ENCODE data around the gene SOX12. TPM values are rescaled to one million over a fixed set of nuclear protein-coding genes. Genes with fewer than 3 reads are reported as not detected.
"Not testable (repeated sequence)": the region's sequence is repeated elsewhere in the genome, so short reads cannot be mapped to it uniquely, and the experiment has no call there.

SOX12 gene
- total RNA-seq, 2 experiments from 2014 or later, result 2.9 to 3.2 TPM

DNA sequence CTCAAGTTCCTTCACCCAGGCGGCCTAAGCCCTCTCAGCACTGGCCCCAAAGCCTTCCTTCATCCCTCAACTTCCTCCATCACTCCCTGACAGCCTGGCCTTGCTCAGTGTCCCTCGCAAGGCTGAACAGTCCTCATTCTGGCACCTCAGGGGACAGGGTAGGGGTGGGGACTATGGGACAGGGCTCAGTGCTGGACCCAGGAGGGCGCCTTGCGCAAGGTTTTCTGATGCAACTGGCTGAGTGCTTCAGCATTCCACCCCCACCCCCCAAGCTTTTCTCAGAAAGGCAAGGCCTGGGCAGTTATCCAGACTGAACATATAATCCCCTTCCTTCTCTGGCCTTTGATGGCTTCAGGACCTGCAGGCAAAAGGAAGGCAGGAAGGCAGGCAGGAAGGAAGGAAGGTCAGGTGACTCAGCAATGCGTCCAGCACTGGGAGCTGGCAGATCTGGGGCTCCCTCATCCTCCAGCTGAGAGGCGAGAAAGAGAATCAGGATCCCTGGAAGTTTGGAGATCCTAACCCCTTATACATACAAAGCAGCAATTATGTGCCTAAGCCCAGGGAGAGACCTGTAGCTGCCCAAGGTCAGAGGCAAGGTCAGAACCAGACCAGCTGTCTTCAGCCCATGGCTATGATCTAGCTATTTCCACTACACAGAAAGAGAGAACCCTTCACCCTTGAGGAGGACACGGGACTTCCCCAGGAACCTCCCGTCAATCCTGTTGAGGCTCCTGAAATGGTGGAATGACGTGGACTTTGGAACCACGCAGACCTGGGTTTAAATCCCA lies 46.6 kb downstream of the SOX12 start:
- ChIA-PET POLR2A (interaction anchor here (1.0 to 3.1 kb wide), 4 partner anchors 9 to 37 kb away, joined by 3 to 24 read pairs (median 4); partner anchors contain the start of gene TRIB3), CTCF (interaction anchor here (1.1 to 1.9 kb wide), 2 partner anchors 9 to 60 kb away, joined by 3 to 5 read pairs; partner anchors contain the start of gene TRIB3)
- peak overlapping the region; percentile 19 for H3K27ac Mint-ChIP-seq
- H3K4me1 Mint-ChIP-seq, result peaks cover 44% of the 10 kb centered on the region
- peaks cover 3% of the 10 kb centered on the region for H3K27me3 Mint-ChIP-seq
- no peak overlapping the region for H3K4me3 Mint-ChIP-seq
- no peak for DNase-seq
- no peaks in the 10 kb centered on the region for H3K9me3 Mint-ChIP-seq
- H3K36me3 Mint-ChIP-seq (ENCODE audit: low read depth), result no peaks in the 10 kb centered on the region

DNA sequence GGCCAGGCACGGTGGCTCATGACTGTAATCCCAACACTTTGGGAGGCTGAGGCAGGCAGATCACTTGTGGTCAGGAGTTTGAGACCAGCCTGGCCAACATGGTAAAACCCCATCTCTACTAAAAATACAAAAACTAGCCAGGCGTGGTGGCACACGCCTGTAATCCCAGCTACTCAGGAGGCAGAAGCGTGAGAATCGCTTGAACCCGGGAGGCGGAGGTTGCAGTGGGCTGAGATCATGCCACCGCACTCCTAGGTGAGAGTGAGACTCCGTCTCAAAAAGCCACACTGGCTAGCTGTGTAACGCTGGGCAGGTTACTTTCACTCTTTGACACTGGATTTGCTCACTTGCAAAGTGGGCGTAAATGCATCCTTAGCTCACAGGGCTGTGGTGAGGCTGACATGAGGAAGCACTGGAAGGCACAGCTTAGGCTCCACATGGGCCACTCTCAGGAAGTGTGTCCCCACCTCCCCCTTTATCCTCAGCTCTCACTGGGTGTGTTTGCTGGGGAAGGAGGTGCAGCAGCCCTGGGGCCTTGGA lies 47.3 kb downstream of the SOX12 start:
- POLR2A ChIA-PET, result interaction anchor here (0.8 to 3.1 kb wide), 5 partner anchors 8 to 66 kb away, joined by 3 to 24 read pairs (median 4); partner anchors contain the start of gene TRIB3
- H3K27me3 Mint-ChIP-seq; H3K27ac Mint-ChIP-seq; H3K9me3 Mint-ChIP-seq; H3K4me3 Mint-ChIP-seq; H3K36me3 Mint-ChIP-seq (ENCODE audit: low read depth); DNase-seq: not testable (repeated sequence)
- peaks cover 39% of the 10 kb centered on the region for H3K4me1 Mint-ChIP-seq
- CTCF ChIA-PET, result interaction anchor here (1.1 to 1.9 kb wide), 2 partner anchors 8 to 59 kb away, joined by 3 to 5 read pairs; partner anchors contain the start of gene TRIB3

DNA sequence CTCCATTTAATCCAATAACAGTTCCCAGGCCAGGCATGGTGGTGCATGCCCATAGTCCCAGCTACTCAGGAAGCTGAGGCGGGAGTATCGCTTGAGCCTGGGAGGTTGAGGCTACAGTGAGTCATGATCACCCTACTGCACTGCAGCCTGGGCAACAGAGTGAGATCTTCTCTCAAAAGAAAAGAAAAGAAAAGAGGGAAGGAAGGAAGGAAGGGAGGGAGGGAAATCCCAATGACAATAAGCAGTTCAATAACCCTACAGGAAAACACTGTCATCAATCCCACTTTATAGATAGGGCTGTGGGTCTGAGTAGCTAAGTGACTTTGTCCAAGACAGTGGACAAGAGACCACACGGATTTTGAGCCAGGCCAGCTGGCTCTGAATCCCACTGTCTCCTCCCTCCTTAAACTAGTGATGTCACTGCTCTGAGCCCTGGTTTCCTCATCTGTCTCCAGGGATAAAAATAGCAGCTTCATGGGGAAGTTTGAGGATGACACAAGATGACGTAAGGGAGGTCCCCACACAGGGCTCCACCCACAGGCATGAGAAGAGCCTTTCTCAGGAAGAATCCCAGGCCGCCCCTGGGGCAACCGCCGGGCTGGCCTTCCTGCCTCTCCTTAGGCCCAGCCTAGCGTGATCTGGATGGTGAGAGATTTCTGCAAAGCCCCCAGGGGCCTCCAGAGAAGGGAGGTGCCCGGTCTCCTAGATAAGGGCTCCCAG lies 48.0 kb downstream of the SOX12 start:
- H3K27me3 Mint-ChIP-seq, result peaks cover 2% of the 10 kb centered on the region
- DNase-seq, result no peak
- ChIA-PET CTCF (interaction anchor here (1.1 kb wide), 1 partner anchor 58 kb away, joined by 3 read pairs; no protein-coding TSS in a partner anchor), POLR2A (interaction anchor here (0.8 to 3.1 kb wide), 3 partner anchors 8 to 65 kb away, joined by 3 to 24 read pairs (median 3); partner anchors contain the start of gene TRIB3)
- H3K36me3 Mint-ChIP-seq (ENCODE audit: low read depth), result no peaks in the 10 kb centered on the region
- H3K4me1 Mint-ChIP-seq, result peaks cover 37% of the 10 kb centered on the region
- no peak overlapping the region for H3K27ac Mint-ChIP-seq
- no peak overlapping the region for H3K4me3 Mint-ChIP-seq
- H3K9me3 Mint-ChIP-seq, result no peaks in the 10 kb centered on the region

DNA sequence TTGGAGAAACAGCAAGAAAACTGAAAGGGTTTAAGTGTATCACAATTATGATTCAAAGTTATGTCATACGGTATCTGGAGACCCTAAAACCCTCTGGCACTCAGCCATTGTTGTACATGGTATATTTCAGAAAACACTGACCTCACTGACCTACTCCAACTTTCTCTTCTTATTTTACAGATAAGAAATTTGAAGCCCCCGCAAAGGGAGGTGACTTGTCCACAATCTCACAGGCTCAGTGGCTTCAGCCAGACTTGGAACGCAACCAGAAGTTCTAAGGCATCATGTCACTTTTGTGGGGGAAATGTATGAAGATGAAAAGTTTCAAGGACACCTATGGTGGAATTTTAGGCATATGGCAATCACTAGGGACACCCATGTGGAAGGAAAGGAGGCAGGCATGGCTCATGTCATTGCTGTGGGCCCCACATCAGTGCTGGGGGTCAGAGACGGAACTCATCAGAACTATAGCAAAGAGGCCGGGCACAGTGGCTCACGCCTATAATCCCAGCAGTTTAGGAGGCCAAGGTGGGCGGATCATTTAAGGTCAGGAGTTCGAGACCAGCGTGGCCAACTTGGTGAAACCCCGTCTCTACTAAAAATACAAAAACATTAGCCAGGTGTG lies 50.0 kb downstream of the SOX12 start:
- ChIA-PET CTCF (no interaction called here), POLR2A (no interaction called here)
- H3K36me3 Mint-ChIP-seq (ENCODE audit: low read depth), result no peaks in the 10 kb centered on the region

DNA sequence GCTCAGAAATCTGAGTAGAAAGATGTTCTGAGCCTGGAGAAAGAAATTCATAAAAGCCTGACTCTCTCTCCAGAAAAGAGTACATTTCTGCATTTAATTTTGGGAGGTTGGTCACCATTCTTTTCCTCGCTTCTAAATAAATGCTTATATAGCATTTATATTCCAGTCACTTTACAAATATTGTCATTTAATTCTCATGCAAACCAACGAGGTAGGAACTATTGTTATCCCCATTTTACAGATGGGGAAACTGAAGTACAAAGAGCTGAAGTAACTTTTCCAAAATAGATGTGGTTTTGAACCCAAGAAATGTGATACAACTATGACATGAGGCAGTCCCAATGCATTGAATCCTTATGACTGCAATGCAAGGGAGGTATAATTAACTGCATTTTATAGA lies 50.7 kb downstream of the SOX12 start:
- Mint-ChIP-seq H3K27ac (no peak overlapping the region), H3K27me3 (no peaks in the 10 kb centered on the region), H3K36me3 (ENCODE audit: low read depth) (no peaks in the 10 kb centered on the region)

More for the DNA sequence above, 50.0 kb downstream of the SOX12 start:
- no peak overlapping the region for H3K4me3 Mint-ChIP-seq
- H3K9me3 Mint-ChIP-seq, result no peaks in the 10 kb centered on the region
- DNase-seq, result no peak
- H3K4me1 Mint-ChIP-seq, result peaks cover 32% of the 10 kb centered on the region
- H3K27me3 Mint-ChIP-seq, result no peaks in the 10 kb centered on the region
- H3K27ac Mint-ChIP-seq, result no peak overlapping the region

DNA sequence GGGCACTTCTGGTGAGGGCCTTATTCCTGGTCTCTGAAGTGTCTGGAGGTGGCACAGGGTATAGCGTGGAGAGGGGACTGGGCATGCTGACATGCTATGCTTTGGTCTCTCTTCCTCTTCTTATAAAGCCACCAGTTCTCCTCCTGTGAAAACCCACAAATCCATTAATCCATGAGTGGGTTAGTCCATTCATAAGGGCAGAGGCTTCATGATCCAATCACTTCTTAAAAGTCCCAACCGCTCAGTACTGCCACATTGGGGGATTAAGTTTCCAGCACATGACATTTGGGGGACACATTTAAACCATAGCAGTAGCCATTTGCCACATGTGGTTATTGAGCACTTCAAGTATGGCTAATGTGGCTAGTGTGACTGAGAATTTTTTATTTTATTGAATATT lies 51.4 kb downstream of the SOX12 start:
- ChIA-PET POLR2A (no interaction called here), CTCF (no interaction called here)
- peaks cover 22% of the 10 kb centered on the region for H3K4me1 Mint-ChIP-seq
- no peak for DNase-seq
- no peaks in the 10 kb centered on the region for H3K27me3 Mint-ChIP-seq
- H3K4me3 Mint-ChIP-seq, result no peak overlapping the region
- H3K9me3 Mint-ChIP-seq, result no peaks in the 10 kb centered on the region
- H3K27ac Mint-ChIP-seq, result no peak overlapping the region
- H3K36me3 Mint-ChIP-seq (ENCODE audit: low read depth), result no peaks in the 10 kb centered on the region

More for the DNA sequence above, 50.7 kb downstream of the SOX12 start:
- Mint-ChIP-seq H3K4me1 (peaks cover 29% of the 10 kb centered on the region), H3K4me3 (no peak overlapping the region), H3K9me3 (no peaks in the 10 kb centered on the region)
- no peak for DNase-seq
- CTCF ChIA-PET, result no interaction called here
- POLR2A ChIA-PET, result no interaction called here

DNA sequence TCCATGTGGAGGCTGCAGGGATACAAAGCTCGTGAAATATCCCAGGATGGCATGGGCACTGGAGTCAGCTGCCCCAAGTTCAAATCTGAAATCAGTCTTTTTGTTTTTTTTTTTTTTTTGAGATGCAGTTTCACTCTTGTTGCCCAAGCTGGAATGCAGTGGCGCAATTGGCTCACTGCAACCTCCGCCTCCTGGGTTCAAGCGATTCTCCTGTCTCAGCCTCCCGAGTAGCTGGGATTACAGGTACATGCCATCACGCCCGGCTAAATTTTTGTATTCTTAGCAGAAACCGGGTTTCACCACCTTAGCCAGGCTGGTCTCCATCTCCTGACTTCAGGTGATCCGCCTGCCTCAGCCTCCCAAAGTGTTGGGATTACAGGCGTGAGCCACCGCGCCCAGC lies 52.2 kb downstream of the SOX12 start:
- peaks cover 20% of the 10 kb centered on the region for H3K4me1 Mint-ChIP-seq
- not testable (repeated sequence) for H3K9me3 Mint-ChIP-seq; H3K27ac Mint-ChIP-seq; DNase-seq; H3K4me3 Mint-ChIP-seq; H3K36me3 Mint-ChIP-seq (ENCODE audit: low read depth); H3K27me3 Mint-ChIP-seq
- CTCF ChIA-PET, result interaction anchor here (1.0 kb wide), 1 partner anchor 11 kb away, joined by 3 read pairs; no protein-coding TSS in a partner anchor
- POLR2A ChIA-PET, result interaction anchor here (1.6 kb wide), 1 partner anchor 30 kb away, joined by 4 read pairs; no protein-coding TSS in a partner anchor

DNA sequence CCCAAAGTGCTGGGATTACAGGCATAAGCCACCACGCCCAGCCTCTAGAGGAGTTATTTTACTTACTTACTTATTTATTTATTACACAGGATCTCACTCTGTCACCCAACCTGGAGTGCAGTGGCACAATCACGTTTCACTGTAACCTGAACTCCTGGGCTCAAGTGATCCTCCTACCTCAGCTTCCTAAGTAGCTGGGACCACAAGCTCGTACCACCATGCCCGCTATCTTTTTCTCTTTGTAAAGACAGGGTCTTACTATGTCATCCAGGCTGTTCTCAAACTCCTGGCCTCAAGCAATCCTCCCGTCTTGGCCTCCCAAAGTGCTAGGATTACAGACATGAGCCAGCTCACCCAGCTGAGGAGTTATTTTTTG lies 53.6 kb downstream of the SOX12 start:
- POLR2A ChIA-PET, result interaction anchor here (1.1 to 4.1 kb wide), 3 partner anchors 7 to 29 kb away, joined by 3 to 24 read pairs (median 4); no protein-coding TSS in a partner anchor
- Mint-ChIP-seq H3K36me3 (ENCODE audit: low read depth) (peaks cover 2% of the 10 kb centered on the region), H3K27me3 (no peaks in the 10 kb centered on the region), H3K4me3 (peak overlapping the region; percentile 84), H3K4me1 (peaks cover 15% of the 10 kb centered on the region), H3K27ac (no peak overlapping the region), H3K9me3 (no peaks in the 10 kb centered on the region)
- no peak for DNase-seq
- CTCF ChIA-PET, result no interaction called here

Other genes starting within 250 kb of the SOX12 start
- gene DEFB125, start 237.9 kb upstream of the SOX12 start, total RNA-seq, result not detected
- not detected for gene DEFB126, start 183.0 kb upstream of the SOX12 start, total RNA-seq
- gene DEFB127, start 168.1 kb upstream of the SOX12 start, total RNA-seq, result not detected
- not detected for gene DEFB128, start 135.8 kb upstream of the SOX12 start, total RNA-seq
- not detected for gene DEFB129, start 98.3 kb upstream of the SOX12 start, total RNA-seq
- not detected for gene DEFB132, start 67.8 kb upstream of the SOX12 start, total RNA-seq
- gene C20orf96, start 34.8 kb upstream of the SOX12 start, total RNA-seq, result 1 to 10 TPM; 5.9 to 6.0 TPM
- 10 to 100 TPM; 23.5 to 23.9 TPM for gene ZCCHC3, start 28.0 kb upstream of the SOX12 start, total RNA-seq
- 1 to 10 TPM; 1.8 to 2.7 TPM for gene NRSN2, start 21.6 kb downstream of the SOX12 start, total RNA-seq
- gene TRIB3, start 55.2 kb downstream of the SOX12 start, total RNA-seq, result 10 to 100 TPM; 28.3 to 28.9 TPM
- 100 to 1,000 TPM; 133 to 146 TPM for gene RBCK1, start 82.7 kb downstream of the SOX12 start, total RNA-seq
- 10 to 100 TPM; 27.0 to 28.1 TPM for gene TBC1D20, start 137.0 kb downstream of the SOX12 start, total RNA-seq
- gene CSNK2A1, start 218.2 kb downstream of the SOX12 start, total RNA-seq, result 100 to 1,000 TPM; 101 to 111 TPM